ENCODE data around the gene TSSK6.
A peak's percentile ranks its signal among the peaks of the same experiment; 100 is the strongest.

The TSSK6 gene

DNA sequence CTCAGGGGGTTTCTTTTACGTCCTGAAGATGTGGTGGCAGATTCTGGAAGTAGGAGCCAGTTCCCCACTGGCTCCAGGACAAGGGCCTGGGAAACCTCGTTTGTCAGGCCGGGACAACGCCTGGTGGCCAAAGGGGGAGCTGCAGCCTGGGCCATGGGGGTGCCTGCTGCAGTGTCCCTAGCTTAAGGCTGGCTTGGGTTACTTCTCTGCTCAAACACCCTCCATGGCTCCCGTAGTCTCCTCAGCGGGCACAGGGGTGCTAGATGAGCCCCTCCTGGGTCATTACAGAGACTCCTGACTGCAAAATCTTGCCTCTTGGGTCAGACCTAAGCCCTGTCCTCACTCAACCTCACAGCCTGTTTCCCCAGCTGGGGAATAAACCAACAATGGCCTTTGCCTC lies 37.5 kb upstream of the TSSK6 start:
- H3K9ac ChIP-seq (ENCODE audit: low read length), result no peak overlapping the region

DNA sequence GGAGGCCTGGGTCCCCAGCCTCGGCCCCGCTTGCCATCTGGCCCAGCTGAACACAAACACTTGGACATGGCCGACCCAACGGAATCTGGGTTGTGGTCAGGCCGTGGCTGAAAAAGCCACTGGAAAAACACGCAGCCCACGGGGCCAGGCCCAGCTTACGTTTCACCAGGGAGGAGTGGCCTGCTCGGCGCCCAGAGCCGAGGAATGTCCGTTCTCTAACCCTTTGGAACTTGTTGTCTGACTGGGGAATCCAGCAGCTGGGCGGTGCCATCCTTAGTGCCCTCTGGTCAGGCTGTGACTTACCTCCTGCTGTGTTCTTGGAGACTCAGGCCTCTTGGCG lies 36.5 kb upstream of the TSSK6 start:
- H3K36me3 ChIP-seq (ENCODE audit: low read length), result no peaks in the 10 kb centered on the region
- TF ChIP-seq, protein P1, sequence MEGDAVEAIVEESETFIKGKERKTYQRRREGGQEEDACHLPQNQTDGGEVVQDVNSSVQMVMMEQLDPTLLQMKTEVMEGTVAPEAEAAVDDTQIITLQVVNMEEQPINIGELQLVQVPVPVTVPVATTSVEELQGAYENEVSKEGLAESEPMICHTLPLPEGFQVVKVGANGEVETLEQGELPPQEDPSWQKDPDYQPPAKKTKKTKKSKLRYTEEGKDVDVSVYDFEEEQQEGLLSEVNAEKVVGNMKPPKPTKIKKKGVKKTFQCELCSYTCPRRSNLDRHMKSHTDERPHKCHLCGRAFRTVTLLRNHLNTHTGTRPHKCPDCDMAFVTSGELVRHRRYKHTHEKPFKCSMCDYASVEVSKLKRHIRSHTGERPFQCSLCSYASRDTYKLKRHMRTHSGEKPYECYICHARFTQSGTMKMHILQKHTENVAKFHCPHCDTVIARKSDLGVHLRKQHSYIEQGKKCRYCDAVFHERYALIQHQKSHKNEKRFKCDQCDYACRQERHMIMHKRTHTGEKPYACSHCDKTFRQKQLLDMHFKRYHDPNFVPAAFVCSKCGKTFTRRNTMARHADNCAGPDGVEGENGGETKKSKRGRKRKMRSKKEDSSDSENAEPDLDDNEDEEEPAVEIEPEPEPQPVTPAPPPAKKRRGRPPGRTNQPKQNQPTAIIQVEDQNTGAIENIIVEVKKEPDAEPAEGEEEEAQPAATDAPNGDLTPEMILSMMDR (IDR thresholded peaks at IDR 0.05; ENCODE audit: insufficient read depth, low read length, poor library complexity, severe bottlenecking), result no peak
- no peak for TF ChIP-seq EZH2phosphoT487 (conservative IDR thresholded peaks at IDR 0.05; ENCODE audit: low read length)
- no peaks in the 10 kb centered on the region for H3K27me3 ChIP-seq (ENCODE audit: low read length)
- H3K4me2 ChIP-seq (ENCODE audit: low read depth, low read length, poor library complexity, severe bottlenecking), result no peak overlapping the region
- no peak overlapping the region for H3K27ac ChIP-seq (ENCODE audit: low read depth, low read length)
- no peak overlapping the region for H3K9ac ChIP-seq (ENCODE audit: low read length)
- no peaks in the 10 kb centered on the region for H3F3A ChIP-seq (ENCODE audit: insufficient read depth)
- H3K79me2 ChIP-seq (ENCODE audit: insufficient read depth, low read length), result no peaks in the 10 kb centered on the region
- no peaks in the 10 kb centered on the region for H3K9me3 ChIP-seq (ENCODE audit: insufficient read depth, low read length)
- no peaks in the 10 kb centered on the region for H3K9me2 ChIP-seq (replicated peaks; ENCODE audit: insufficient read depth, low read length)
- H3K4me3 ChIP-seq (ENCODE audit: insufficient read depth, low read length, poor library complexity, severe bottlenecking), result no peak overlapping the region
- no peaks in the 10 kb centered on the region for H4K20me1 ChIP-seq (ENCODE audit: low read depth, low read length)
- no peak overlapping the region for H2AFZ ChIP-seq (ENCODE audit: low read depth, low read length, severe bottlenecking)

More for the DNA sequence above, 37.5 kb upstream of the TSSK6 start:
- Histone ChIP-seq H2AFZ (ENCODE audit: low read depth, low read length, severe bottlenecking) (no peak overlapping the region), H3F3A (ENCODE audit: insufficient read depth) (no peaks in the 10 kb centered on the region), H3K9me3 (ENCODE audit: insufficient read depth, low read length) (no peaks in the 10 kb centered on the region), H3K4me3 (ENCODE audit: insufficient read depth, low read length, poor library complexity, severe bottlenecking) (no peak overlapping the region), H3K36me3 (ENCODE audit: low read length) (no peaks in the 10 kb centered on the region), H3K79me2 (ENCODE audit: insufficient read depth, low read length) (no peaks in the 10 kb centered on the region), H3K4me2 (ENCODE audit: low read depth, low read length, poor library complexity, severe bottlenecking) (no peak overlapping the region), H3K27ac (ENCODE audit: low read depth, low read length) (no peak overlapping the region), H4K20me1 (ENCODE audit: low read depth, low read length) (no peaks in the 10 kb centered on the region), H3K9me2 (replicated peaks; ENCODE audit: insufficient read depth, low read length) (no peaks in the 10 kb centered on the region), H3K27me3 (ENCODE audit: low read length) (no peaks in the 10 kb centered on the region)
- TF ChIP-seq, protein P1 (IDR thresholded peaks at IDR 0.05; ENCODE audit: insufficient read depth, low read length, poor library complexity, severe bottlenecking), result peak; percentile 20
- TF ChIP-seq EZH2phosphoT487 (conservative IDR thresholded peaks at IDR 0.05; ENCODE audit: low read length), result no peak

DNA sequence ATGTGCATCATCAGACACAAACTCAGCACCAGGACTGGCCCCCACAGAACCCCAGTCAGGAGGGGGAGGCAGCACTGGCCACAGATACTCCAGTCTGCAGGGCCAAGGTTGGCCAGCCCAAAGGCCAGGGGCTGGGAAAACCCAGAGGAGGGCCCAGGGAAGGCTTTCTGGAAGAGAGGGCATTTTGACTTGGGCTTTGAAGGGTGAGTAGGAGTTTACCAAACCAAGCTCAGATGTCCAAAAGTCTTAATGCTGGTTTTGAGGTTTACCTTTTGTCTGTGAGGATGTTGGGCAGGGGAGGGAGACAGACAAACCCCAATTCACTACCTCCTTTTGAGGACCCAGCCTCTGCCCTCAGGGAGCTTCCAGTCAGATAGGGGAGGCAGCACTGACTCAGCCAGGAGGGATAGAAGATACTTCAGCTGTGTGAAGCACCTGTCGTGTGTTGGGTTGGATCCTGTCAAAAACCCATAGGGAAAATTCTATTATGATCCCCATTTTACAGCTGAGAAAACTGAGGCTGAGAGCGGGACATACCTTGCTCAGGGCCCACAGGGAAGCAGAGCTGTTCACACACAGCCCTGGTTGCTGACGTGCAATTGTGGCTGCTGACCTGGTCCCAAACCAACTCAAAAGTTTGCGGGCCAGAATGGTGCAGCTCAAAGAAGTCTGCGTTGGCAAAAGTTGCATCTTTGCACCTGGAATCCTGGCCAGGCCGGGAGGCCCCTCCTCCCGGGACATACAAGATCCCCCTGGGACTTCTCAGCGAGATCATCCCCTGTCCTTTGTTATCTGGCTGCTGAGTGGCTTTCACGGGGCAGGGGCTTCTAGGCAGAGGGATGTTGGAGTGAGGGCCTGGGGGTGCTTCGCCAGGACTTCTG lies 35.9 kb upstream of the TSSK6 start:
- no peak overlapping the region for H3K27ac ChIP-seq (ENCODE audit: low read depth, low read length)
- H3K79me2 ChIP-seq (ENCODE audit: insufficient read depth, low read length), result no peaks in the 10 kb centered on the region
- no peak overlapping the region for H3K9ac ChIP-seq (ENCODE audit: low read length)
- H3K4me3 ChIP-seq (ENCODE audit: insufficient read depth, low read length, poor library complexity, severe bottlenecking), result no peak overlapping the region
- H3K27me3 ChIP-seq (ENCODE audit: low read length), result no peaks in the 10 kb centered on the region
- no peak for TF ChIP-seq EZH2phosphoT487 (conservative IDR thresholded peaks at IDR 0.05; ENCODE audit: low read length)
- TF ChIP-seq, protein P1 (IDR thresholded peaks at IDR 0.05; ENCODE audit: insufficient read depth, low read length, poor library complexity, severe bottlenecking), result no peak
- H4K20me1 ChIP-seq (ENCODE audit: low read depth, low read length), result no peaks in the 10 kb centered on the region
- no peaks in the 10 kb centered on the region for H3K9me2 ChIP-seq (replicated peaks; ENCODE audit: insufficient read depth, low read length)
- H3K4me2 ChIP-seq (ENCODE audit: low read depth, low read length, poor library complexity, severe bottlenecking), result no peak overlapping the region
- no peaks in the 10 kb centered on the region for H3F3A ChIP-seq (ENCODE audit: insufficient read depth)
- H2AFZ ChIP-seq (ENCODE audit: low read depth, low read length, severe bottlenecking), result no peak overlapping the region
- H3K36me3 ChIP-seq (ENCODE audit: low read length), result no peaks in the 10 kb centered on the region
- H3K9me3 ChIP-seq (ENCODE audit: insufficient read depth, low read length), result no peaks in the 10 kb centered on the region

All from SU-DHL-6 (cell line).